PC-9 (cell line): ENCODE measurements around the gene CALN1. TPM values are rescaled to one million over a fixed set of nuclear protein-coding genes. Genes with fewer than 3 reads are reported as not detected.

Experiments
- BruUV-seq: library from RNA; stranded (reverse); fragments of 400-500 nt; replicated peaks from 2 replicates; lab custom pipeline; 2021; lab: Mats Ljungman, UMichigan
- CTCF ChIA-PET: fragments of 300-600 bp; sonication (Branson Sonifier 250); formaldehyde crosslinking; loops from one replicate; lab custom pipeline; 2022; ENCODE audit warnings: antibody characterized with exemption; lab: Charles Lee
- POLR2A ChIA-PET: fragments of 300-600 bp; sonication (Branson Sonifier 250); formaldehyde crosslinking; loops from one replicate; lab custom pipeline; 2022; ENCODE audit warnings: antibody characterized with exemption; ENCODE audit not compliant: unreplicated experiment; lab: Charles Lee
- DNase-seq, 2 experiments: peaks; one replicate each; pipeline versions ENCODE4 v3.0.0 to v3.0.0-alpha.2; 2015 to 2022; ENCODE audit warnings: mixed read lengths in 1 of 2
- H2AFZ ChIP-seq: fragments of 200-600 bp; sonication (generic); 2 replicates; pipeline ENCODE4 v1.8.1; 2017; ENCODE audit warnings: antibody characterized with exemption
- H3F3A ChIP-seq: fragments of 200-600 bp; sonication (generic); 2 replicates; pipeline ENCODE4 v1.8.1; 2017; ENCODE audit warnings: antibody characterized with exemption, mild to moderate bottlenecking, low read depth; ENCODE audit not compliant: insufficient read depth
- H3K27ac ChIP-seq: fragments of 200-600 bp; sonication (generic); 2 replicates; pipeline ENCODE4 v1.6.1; 2016; ENCODE audit warnings: mixed run types
- H3K27me3 ChIP-seq: fragments of 200-600 bp; sonication (generic); 2 replicates; pipeline ENCODE4 v1.6.1; 2016; ENCODE audit warnings: low read depth, mixed run types; ENCODE audit not compliant: insufficient read depth
- H3K36me3 ChIP-seq: fragments of 200-600 bp; sonication (generic); 2 replicates; pipeline ENCODE4 v1.6.1; 2016; ENCODE audit warnings: low read depth, mixed run types
- H3K4me1 ChIP-seq: fragments of 200-600 bp; sonication (generic); replicated peaks from 2 replicates; pipeline ENCODE4 v1.6.1; 2016; ENCODE audit warnings: mixed run types; ENCODE audit not compliant: insufficient read depth
- H3K4me2 ChIP-seq: fragments of 200-600 bp; sonication (generic); 2 replicates; pipeline ENCODE4 v1.6.1; 2017; ENCODE audit warnings: mixed run types
- H3K4me3 ChIP-seq: fragments of 200-600 bp; sonication (generic); 2 replicates; pipeline ENCODE4 v1.6.1; 2016; ENCODE audit warnings: mixed run types
- H3K79me2 ChIP-seq: fragments of 200-600 bp; sonication (generic); 2 replicates; pipeline ENCODE4 v1.6.1; 2017; ENCODE audit warnings: low read depth, mixed run types
- H3K9me2 ChIP-seq: fragments of 200-600 bp; sonication (generic); 2 replicates; pipeline ENCODE4 v1.8.1; 2017; ENCODE audit warnings: mild to moderate bottlenecking; ENCODE audit not compliant: insufficient read depth
- H3K9me3 ChIP-seq: fragments of 200-600 bp; sonication (generic); 2 replicates; pipeline ENCODE4 v1.8.1; 2016; ENCODE audit warnings: low read depth; ENCODE audit not compliant: insufficient read depth
- H4K20me1 ChIP-seq: fragments of 200-600 bp; sonication (generic); 2 replicates; pipeline ENCODE4 v1.8.1; 2017; ENCODE audit not compliant: insufficient read depth
- CTCF ChIP-seq: fragments of 200-600 bp; sonication (generic); conservative IDR thresholded peaks from 2 replicates; pipeline ENCODE4 v1.6.1; 2017; ENCODE audit warnings: mixed run types, antibody characterized with exemption, mild to moderate bottlenecking, moderate library complexity
- EZH2 ChIP-seq: fragments of 200-600 bp; sonication (generic); IDR thresholded peaks from 2 replicates; pipeline ENCODE4 v1.8.0; 2017; ENCODE audit warnings: antibody characterized with exemption, low read depth
- intact Hi-C: fragments of 100-400 bp; cut with micrococcal nuclease; formaldehyde crosslinking; loops from one replicate; pipeline ENCODE4 v1.10.0; 2022; ENCODE audit not compliant: unreplicated experiment
- total RNA-seq: library from RNA; stranded (reverse); gene quantifications from 2 replicates; pipeline ENCODE4 v1.2.3, GENCODE V29; 2021

Gene CALN1
- total RNA-seq, 1 experiment from 2014 or later: not detected

DNA sequence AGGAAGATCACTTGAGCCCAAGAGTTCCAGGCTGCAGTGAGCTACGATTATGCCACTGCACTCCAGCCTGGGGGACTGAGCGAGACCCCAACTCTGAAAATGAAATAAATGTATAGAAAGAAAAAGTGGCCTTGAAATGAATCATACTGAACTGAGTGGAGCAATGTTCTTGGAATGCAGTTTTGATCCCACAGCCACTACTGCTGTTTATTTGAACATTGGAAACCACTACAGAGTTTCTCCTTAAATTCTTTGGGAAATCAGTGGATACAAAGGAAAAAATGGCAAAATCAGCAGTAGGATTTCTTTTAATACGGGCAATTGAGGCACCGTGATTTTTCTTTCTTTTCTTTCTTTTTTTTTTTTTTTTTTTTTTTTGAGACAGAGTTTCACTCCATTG lies 642.8 kb downstream of the CALN1 start:
- no peaks in the 10 kb centered on the region for H3K9me3 ChIP-seq
- BruUV-seq: no TSS peak
- H4K20me1 ChIP-seq: no peaks in the 10 kb centered on the region
- no peaks in the 10 kb centered on the region for H3K4me1 ChIP-seq
- POLR2A ChIA-PET: no interaction called here
- intact Hi-C loops: no loop called here
- H3K9me2 ChIP-seq: no peaks in the 10 kb centered on the region
- no peak overlapping the region for H3K4me3 ChIP-seq
- H2AFZ ChIP-seq: no peak overlapping the region
- DNase-seq: no peak
- TF ChIP-seq CTCF (no peak), EZH2 (no peak)
- no peak overlapping the region for H3K27ac ChIP-seq
- H3K36me3 ChIP-seq: no peaks in the 10 kb centered on the region
- H3K27me3 ChIP-seq: peaks cover 23% of the 10 kb centered on the region
- H3K4me2 ChIP-seq: no peak overlapping the region
- CTCF ChIA-PET: no interaction called here
- no peaks in the 10 kb centered on the region for H3F3A ChIP-seq
- H3K79me2 ChIP-seq: no peaks in the 10 kb centered on the region

DNA sequence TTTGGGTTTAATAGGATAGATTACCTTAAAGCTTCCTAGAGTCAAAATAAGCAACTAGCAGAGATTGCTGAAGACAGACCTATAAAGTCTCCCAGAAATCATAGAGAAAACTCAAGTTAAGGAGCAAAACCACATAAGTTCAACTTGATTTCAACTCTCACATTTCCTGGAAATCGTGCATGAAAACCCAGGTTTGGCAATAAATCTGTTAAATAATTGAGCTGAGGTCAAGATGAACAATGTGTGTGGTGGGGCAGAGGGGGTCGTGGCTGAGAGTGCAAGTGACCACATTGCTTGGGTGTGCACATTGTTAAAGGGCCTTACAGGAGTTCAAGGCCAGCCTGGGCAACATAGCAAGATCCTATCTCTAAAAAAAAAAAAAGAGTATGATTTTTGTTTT lies 643.7 kb downstream of the CALN1 start:
- no peak for DNase-seq
- no peaks in the 10 kb centered on the region for H3K79me2 ChIP-seq
- ChIA-PET CTCF (no interaction called here), POLR2A (no interaction called here)
- H3K27ac ChIP-seq: no peak overlapping the region
- H3K9me2 ChIP-seq: no peaks in the 10 kb centered on the region
- no peaks in the 10 kb centered on the region for H3K36me3 ChIP-seq
- H3K4me1 ChIP-seq: no peaks in the 10 kb centered on the region
- intact Hi-C loops: no loop called here
- BruUV-seq: no TSS peak
- no peak for TF ChIP-seq CTCF
- no peak for TF ChIP-seq EZH2
- no peak overlapping the region for H3K4me2 ChIP-seq
- no peaks in the 10 kb centered on the region for H3K9me3 ChIP-seq
- no peaks in the 10 kb centered on the region for H4K20me1 ChIP-seq
- H3F3A ChIP-seq: no peaks in the 10 kb centered on the region
- H2AFZ ChIP-seq: no peak overlapping the region
- peaks cover 23% of the 10 kb centered on the region for H3K27me3 ChIP-seq
- no peak overlapping the region for H3K4me3 ChIP-seq

DNA sequence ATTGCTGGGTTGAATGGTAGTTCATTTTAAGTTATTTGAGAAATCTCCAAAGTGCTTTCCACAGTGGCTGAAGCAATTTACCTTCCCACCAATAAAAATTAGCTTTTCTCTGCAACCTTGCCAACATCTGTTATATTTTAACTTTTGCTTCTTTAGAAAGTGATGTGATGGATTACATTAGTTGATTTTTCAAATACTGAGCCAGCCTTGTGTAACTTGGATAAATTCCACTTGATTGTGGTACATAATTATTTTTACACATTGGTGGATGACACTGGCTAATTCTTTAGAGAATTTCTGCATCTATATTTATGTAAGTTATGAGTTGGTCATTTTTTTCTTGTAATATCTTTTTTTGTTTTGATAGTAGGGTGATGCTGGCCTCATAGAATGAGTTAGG lies 646.1 kb downstream of the CALN1 start:
- no TSS peak for BruUV-seq
- no peaks in the 10 kb centered on the region for H3K79me2 ChIP-seq
- no peaks in the 10 kb centered on the region for H3K4me1 ChIP-seq
- H3K27me3 ChIP-seq: peaks cover 15% of the 10 kb centered on the region
- no peaks in the 10 kb centered on the region for H4K20me1 ChIP-seq
- no peaks in the 10 kb centered on the region for H3K9me2 ChIP-seq
- no peak overlapping the region for H3K4me3 ChIP-seq
- H3F3A ChIP-seq: no peaks in the 10 kb centered on the region
- no peak overlapping the region for H2AFZ ChIP-seq
- no peak overlapping the region for H3K27ac ChIP-seq
- intact Hi-C loops: no loop called here
- no peak for DNase-seq
- H3K9me3 ChIP-seq: no peaks in the 10 kb centered on the region
- ChIA-PET POLR2A (no interaction called here), CTCF (no interaction called here)
- no peak overlapping the region for H3K4me2 ChIP-seq
- no peaks in the 10 kb centered on the region for H3K36me3 ChIP-seq
- TF ChIP-seq CTCF (no peak), EZH2 (no peak)
